Measurements from ENCODE around the gene NOL3. TPM values are rescaled to one million over a fixed set of nuclear protein-coding genes. Genes with fewer than 3 reads are reported as not detected.
A peak's percentile ranks its signal among the peaks of the same experiment; 100 is the strongest.

Gene NOL3
- total and polyA plus RNA-seq, 2 of the 4 experiments (the other 2 are of a cell fraction) = 6.1 to 17.2 TPM

DNA sequence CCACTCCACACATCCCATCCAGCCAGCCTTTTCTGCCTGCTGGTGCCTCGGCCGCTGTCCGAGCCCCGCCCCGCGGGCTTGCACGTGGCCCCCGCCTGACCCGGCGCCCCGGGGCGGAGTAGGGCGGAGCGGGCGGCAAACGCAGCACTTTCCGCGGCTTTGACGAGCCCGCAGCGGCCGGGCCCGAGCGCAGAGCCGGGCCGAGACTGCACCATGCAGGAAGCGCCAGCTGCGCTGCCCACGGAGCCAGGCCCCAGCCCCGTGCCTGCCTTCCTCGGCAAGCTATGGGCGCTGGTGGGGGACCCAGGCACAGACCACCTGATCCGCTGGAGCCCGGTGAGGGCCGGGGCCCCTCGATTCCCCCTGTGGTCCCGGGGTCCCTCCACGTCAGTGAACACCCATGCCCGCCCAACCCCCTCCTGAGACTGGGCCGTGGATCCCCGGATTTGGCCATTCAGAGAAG lies 5.7 kb upstream of the NOL3 start, which contains the start of gene HSF4:
Gene HSF4 (plus strand): TSS at position 147 of the 463 bp plus-strand sequence. CDS start 67 bp downstream, at position 214.
- H4K91ac ChIP-seq (ENCODE audit: insufficient read depth, low read depth, low read length) = no peak within 1 kb of the TSS
- H3K56ac ChIP-seq (ENCODE audit: extremely low read depth, insufficient read depth, low read length) = no peak within 1 kb of the TSS
- TF ChIP-seq RAD21 (IDR thresholded peaks at IDR 0.05; ENCODE audit: low read length) (no peak), NFE2L2 (IDR thresholded peaks at IDR 0.05; ENCODE audit: low read depth, low read length) (no peak), RFX5 (IDR thresholded peaks at IDR 0.05; ENCODE audit: low read depth, low read length) (no peak), RCOR1 (IDR thresholded peaks at IDR 0.05; ENCODE audit: insufficient replicate concordance, low read length) (no peak), CHD1 (IDR thresholded peaks at IDR 0.05; ENCODE audit: low read depth, low read length) (no peak), FOS (IDR thresholded peaks at IDR 0.05; ENCODE audit: low read depth, low read length) (no peak), MAZ (IDR thresholded peaks at IDR 0.05; ENCODE audit: borderline replicate concordance, low read depth, low read length) (no peak), MXI1 (IDR thresholded peaks at IDR 0.05; ENCODE audit: borderline replicate concordance, low read depth, low read length) (no peak), CEBPB (IDR thresholded peaks at IDR 0.05; ENCODE audit: low read depth, low read length) (no peak), SMC3 (IDR thresholded peaks at IDR 0.05; ENCODE audit: low read depth, low read length) (no peak), MAFK (IDR thresholded peaks at IDR 0.05; ENCODE audit: low read depth, low read length) (no peak), POLR2A (IDR thresholded peaks at IDR 0.05; ENCODE audit: low read depth, low read length) (no peak), BHLHE40 (IDR thresholded peaks at IDR 0.05; ENCODE audit: low read depth, low read length) (no peak)
- TF ChIP-seq, protein P1, sequence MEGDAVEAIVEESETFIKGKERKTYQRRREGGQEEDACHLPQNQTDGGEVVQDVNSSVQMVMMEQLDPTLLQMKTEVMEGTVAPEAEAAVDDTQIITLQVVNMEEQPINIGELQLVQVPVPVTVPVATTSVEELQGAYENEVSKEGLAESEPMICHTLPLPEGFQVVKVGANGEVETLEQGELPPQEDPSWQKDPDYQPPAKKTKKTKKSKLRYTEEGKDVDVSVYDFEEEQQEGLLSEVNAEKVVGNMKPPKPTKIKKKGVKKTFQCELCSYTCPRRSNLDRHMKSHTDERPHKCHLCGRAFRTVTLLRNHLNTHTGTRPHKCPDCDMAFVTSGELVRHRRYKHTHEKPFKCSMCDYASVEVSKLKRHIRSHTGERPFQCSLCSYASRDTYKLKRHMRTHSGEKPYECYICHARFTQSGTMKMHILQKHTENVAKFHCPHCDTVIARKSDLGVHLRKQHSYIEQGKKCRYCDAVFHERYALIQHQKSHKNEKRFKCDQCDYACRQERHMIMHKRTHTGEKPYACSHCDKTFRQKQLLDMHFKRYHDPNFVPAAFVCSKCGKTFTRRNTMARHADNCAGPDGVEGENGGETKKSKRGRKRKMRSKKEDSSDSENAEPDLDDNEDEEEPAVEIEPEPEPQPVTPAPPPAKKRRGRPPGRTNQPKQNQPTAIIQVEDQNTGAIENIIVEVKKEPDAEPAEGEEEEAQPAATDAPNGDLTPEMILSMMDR (conservative IDR thresholded peaks at IDR 0.05; ENCODE audit: low read depth, low read length) = no peak
- TF ChIP-seq, protein P2, sequence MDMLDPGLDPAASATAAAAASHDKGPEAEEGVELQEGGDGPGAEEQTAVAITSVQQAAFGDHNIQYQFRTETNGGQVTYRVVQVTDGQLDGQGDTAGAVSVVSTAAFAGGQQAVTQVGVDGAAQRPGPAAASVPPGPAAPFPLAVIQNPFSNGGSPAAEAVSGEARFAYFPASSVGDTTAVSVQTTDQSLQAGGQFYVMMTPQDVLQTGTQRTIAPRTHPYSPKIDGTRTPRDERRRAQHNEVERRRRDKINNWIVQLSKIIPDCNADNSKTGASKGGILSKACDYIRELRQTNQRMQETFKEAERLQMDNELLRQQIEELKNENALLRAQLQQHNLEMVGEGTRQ (IDR thresholded peaks at IDR 0.05; ENCODE audit: low read depth, low read length) = no peak
- TF ChIP-seq, protein P3, sequence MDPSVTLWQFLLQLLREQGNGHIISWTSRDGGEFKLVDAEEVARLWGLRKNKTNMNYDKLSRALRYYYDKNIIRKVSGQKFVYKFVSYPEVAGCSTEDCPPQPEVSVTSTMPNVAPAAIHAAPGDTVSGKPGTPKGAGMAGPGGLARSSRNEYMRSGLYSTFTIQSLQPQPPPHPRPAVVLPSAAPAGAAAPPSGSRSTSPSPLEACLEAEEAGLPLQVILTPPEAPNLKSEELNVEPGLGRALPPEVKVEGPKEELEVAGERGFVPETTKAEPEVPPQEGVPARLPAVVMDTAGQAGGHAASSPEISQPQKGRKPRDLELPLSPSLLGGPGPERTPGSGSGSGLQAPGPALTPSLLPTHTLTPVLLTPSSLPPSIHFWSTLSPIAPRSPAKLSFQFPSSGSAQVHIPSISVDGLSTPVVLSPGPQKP (IDR thresholded peaks at IDR 0.05; ENCODE audit: borderline replicate concordance, low read depth, low read length) = no peak
- CTCF ChIA-PET = interaction anchor here (0.9 kb wide), 1 partner anchor 9 kb away, joined by 3 read pairs; no protein-coding TSS in a partner anchor
- H2AFZ ChIP-seq (replicated peaks; ENCODE audit: low read length, poor library complexity) = peak within 1 kb of the TSS; percentile 83
- POLR2A ChIA-PET (ENCODE audit: unreplicated experiment) = no interaction called here
- peaks cover 3% of the 10 kb centered on the region; the same call in 1 of the 2 replicates for H3K36me3 ChIP-seq (ENCODE audit: control insufficient read depth, insufficient read depth, low read length)
- WGBS, 2 experiments (ENCODE audit: extremely low coverage in 2 of 2, insufficient read length in 1 of 2) = 0% methylated on average over 5 of the region's 41 CpGs; no CpG with 5 or more reads in 1 of the 2 experiments
- H3K23ac ChIP-seq (ENCODE audit: low read depth, low read length) = no peak within 1 kb of the TSS
- peak within 1 kb of the TSS; percentile 9; the same call in 1 of the 2 replicates for H3K4me2 ChIP-seq (ENCODE audit: low read depth, low read length)
- no peak for DNase-seq
- H3K14ac ChIP-seq (replicated peaks; ENCODE audit: low read depth, low read length) = no peak within 1 kb of the TSS
- no peak within 1 kb of the TSS; the same call in 1 of the 2 replicates for H4K5ac ChIP-seq (ENCODE audit: low read depth, low read length)
- H3K27me3 ChIP-seq (ENCODE audit: control insufficient read depth, insufficient read depth, low read length) = peaks cover 24% of the 10 kb centered on the region; the same call in 1 of the 2 replicates
- H3K9me1 ChIP-seq (ENCODE audit: insufficient read depth, low read length) = peaks cover 7% of the 10 kb centered on the region; the same call in 1 of the 2 replicates
- intact Hi-C loops (cut with micrococcal nuclease) (no loop called here), dilution Hi-C loops (cut with HindIII; ENCODE audit: low sequenced_read_pairs, unreplicated experiment) (no loop called here), in situ Hi-C loops (cut with MboI; ENCODE audit: low sequenced_read_pairs) (no loop called here)
- ATAC-seq (ENCODE audit: low read depth) = 0 out of 2 replicates have a peak, but pooled peaks have one; percentile 1
- H2BK120ac ChIP-seq (ENCODE audit: low read depth, low read length) = no peak within 1 kb of the TSS
- H4K8ac ChIP-seq (ENCODE audit: low read depth in 2 of 2, low read length in 2 of 2) = no peak within 1 kb of the TSS
- no TSS peak for BruUV-seq (replicated peaks)
- no peaks in the 10 kb centered on the region for H4K20me1 ChIP-seq (ENCODE audit: insufficient read depth, low read length)
- H2BK5ac ChIP-seq (ENCODE audit: low read depth, low read length, poor library complexity, severe bottlenecking) = no peak within 1 kb of the TSS
- no peaks in the 10 kb centered on the region for H3K9me3 ChIP-seq (ENCODE audit: control insufficient read depth, insufficient read depth, low read length)
- no peak within 1 kb of the TSS for H3K4ac ChIP-seq (ENCODE audit: low read depth, low read length)
- no peak within 1 kb of the TSS for H3K4me3 ChIP-seq (ENCODE audit: insufficient read depth, low read depth, low read length)
- no peak within 1 kb of the TSS for H3K9ac ChIP-seq (ENCODE audit: low read depth, low read length)
- no peak within 1 kb of the TSS for H2BK20ac ChIP-seq (ENCODE audit: low read depth, low read length)
- no peak within 1 kb of the TSS; the same call in 1 of the 2 replicates for H2AK5ac ChIP-seq (ENCODE audit: low read depth, low read length)
- H2AK9ac ChIP-seq (replicated peaks; ENCODE audit: low read depth, low read length, poor library complexity) = peak within 1 kb of the TSS; percentile 11
- H3K18ac ChIP-seq (ENCODE audit: low read depth, low read length) = no peak within 1 kb of the TSS
- H3K4me1 ChIP-seq (ENCODE audit: control insufficient read depth, insufficient read depth, low read length) = peaks cover 24% of the 10 kb centered on the region
- peaks cover 0 to 17% of the 10 kb centered on the region in 2 experiments; a peak in 2 of 4 replicates for H3K79me1 ChIP-seq (ENCODE audit: low read depth in 1 of 2, low read length in 2 of 2)
- no peak within 1 kb of the TSS for H3K27ac ChIP-seq (ENCODE audit: insufficient read depth, low read length)
- H2BK15ac ChIP-seq (ENCODE audit: low read depth, low read length) = no peak within 1 kb of the TSS
